ENCODE results near the gene ACSL1.

ACSL1 gene

DNA sequence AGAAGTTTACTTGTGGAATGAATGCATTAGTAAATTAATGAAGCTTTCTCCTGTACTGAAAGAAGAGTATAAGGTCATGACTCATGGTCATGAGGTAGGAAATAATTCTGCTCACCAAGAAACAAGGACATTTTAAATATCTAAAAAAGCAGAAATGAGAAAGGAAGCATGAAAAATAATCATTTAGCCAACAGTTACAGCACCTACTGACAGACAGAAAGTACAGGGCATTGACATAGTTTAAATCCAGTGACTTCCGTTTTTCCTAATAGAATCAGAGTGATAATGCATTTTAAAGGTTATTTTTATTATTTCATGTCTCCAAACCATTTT, 30.5 kb upstream of the ACSL1 start:
- Histone ChIP-seq H3K4me1 (ENCODE audit: control insufficient read depth, insufficient read depth, low read length) (no peaks in the 10 kb centered on the region), H3K4me3 (ENCODE audit: low read depth, low read length) (no peak overlapping the region), H3K9me3 (ENCODE audit: control insufficient read depth, insufficient read depth, low read depth, low read length) (no peaks in the 10 kb centered on the region), H3K27ac (ENCODE audit: extremely low read depth, low read depth, low read length) (no peak overlapping the region), H3K36me3 (ENCODE audit: control insufficient read depth in 2 of 2, insufficient read depth in 1 of 2, low read length in 2 of 2) (no peaks in the 10 kb centered on the region)
- no peak for TF ChIP-seq ZNF223 (tag by site-specific recombination; IDR thresholded peaks at IDR 0.05)
- TF ChIP-seq KLF10 (tag by site-specific recombination; IDR thresholded peaks at IDR 0.05), result no peak
- TF ChIP-seq ZNF302 (tag by site-specific recombination; IDR thresholded peaks at IDR 0.05; ENCODE audit: low read depth), result no peak
- TF ChIP-seq ZNF121 (tag by site-specific recombination; IDR thresholded peaks at IDR 0.05), result no peak
- no peak for TF ChIP-seq RBAK (tag by site-specific recombination; IDR thresholded peaks at IDR 0.05)
- TF ChIP-seq, protein P1, sequence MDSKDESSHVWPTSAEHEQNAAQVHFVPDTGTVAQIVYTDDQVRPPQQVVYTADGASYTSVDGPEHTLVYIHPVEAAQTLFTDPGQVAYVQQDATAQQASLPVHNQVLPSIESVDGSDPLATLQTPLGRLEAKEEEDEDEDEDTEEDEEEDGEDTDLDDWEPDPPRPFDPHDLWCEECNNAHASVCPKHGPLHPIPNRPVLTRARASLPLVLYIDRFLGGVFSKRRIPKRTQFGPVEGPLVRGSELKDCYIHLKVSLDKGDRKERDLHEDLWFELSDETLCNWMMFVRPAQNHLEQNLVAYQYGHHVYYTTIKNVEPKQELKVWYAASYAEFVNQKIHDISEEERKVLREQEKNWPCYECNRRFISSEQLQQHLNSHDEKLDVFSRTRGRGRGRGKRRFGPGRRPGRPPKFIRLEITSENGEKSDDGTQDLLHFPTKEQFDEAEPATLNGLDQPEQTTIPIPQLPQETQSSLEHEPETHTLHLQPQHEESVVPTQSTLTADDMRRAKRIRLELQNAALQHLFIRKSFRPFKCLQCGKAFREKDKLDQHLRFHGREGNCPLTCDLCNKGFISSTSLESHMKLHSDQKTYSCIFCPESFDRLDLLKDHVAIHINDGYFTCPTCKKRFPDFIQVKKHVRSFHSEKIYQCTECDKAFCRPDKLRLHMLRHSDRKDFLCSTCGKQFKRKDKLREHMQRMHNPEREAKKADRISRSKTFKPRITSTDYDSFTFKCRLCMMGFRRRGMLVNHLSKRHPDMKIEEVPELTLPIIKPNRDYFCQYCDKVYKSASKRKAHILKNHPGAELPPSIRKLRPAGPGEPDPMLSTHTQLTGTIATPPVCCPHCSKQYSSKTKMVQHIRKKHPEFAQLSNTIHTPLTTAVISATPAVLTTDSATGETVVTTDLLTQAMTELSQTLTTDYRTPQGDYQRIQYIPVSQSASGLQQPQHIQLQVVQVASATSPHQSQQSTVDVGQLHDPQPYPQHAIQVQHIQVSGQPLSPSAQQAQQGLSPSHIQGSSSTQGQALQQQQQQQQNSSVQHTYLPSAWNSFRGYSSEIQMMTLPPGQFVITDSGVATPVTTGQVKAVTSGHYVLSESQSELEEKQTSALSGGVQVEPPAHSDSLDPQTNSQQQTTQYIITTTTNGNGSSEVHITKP (tag by site-specific recombination; IDR thresholded peaks at IDR 0.05), result no peak
- TF ChIP-seq ZNF148 (tag by site-specific recombination; IDR thresholded peaks at IDR 0.05; ENCODE audit: borderline replicate concordance), result no peak
- ChIA-PET CTCF (no interaction called here), POLR2A (no interaction called here)

DNA sequence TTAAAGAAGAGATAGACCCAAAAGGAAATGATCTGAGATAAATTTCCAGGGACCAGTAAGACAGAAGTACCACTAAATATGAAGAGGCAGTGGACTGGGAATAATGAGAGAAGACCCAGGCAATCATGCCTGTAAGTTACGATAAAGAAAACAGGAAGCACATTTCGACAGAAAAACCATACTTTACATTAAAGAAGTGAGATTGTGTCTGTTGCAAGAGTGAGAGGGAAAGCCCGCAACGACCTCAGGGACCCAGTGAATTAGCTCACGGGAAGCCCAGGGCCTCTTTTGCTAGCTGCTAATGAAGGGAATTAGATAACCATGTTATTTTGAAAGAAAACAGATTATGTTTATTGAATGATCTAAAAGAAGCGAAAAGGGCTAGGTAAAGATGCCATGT, 28.9 kb upstream of the ACSL1 start:
- TF ChIP-seq ZNF416 (tag by site-specific recombination; IDR thresholded peaks at IDR 0.05) (no peak), ZNF776 (tag by site-specific recombination; IDR thresholded peaks at IDR 0.05; ENCODE audit: borderline replicate concordance) (no peak), SALL2 (tag by site-specific recombination; IDR thresholded peaks at IDR 0.05; ENCODE audit: borderline replicate concordance) (no peak), IKZF3 (tag by site-specific recombination; IDR thresholded peaks at IDR 0.05) (no peak), SETDB1 (IDR thresholded peaks at IDR 0.05; ENCODE audit: insufficient read length, low read length) (no peak)
- CTCF ChIA-PET, result interaction anchor here (0.6 to 0.7 kb wide), 2 partner anchors 165 to 1694 kb away, joined by 3 read pairs; no protein-coding TSS in a partner anchor
- POLR2A ChIA-PET, result no interaction called here
- H3K9me3 ChIP-seq (ENCODE audit: control insufficient read depth, insufficient read depth, low read depth, low read length), result no peaks in the 10 kb centered on the region
- no peaks in the 10 kb centered on the region for H3K4me1 ChIP-seq (ENCODE audit: control insufficient read depth, insufficient read depth, low read length)
- no peaks in the 10 kb centered on the region for H3K36me3 ChIP-seq (ENCODE audit: control insufficient read depth in 2 of 2, insufficient read depth in 1 of 2, low read length in 2 of 2)
- H3K4me3 ChIP-seq (ENCODE audit: low read depth, low read length), result no peak overlapping the region
- H3K27ac ChIP-seq (ENCODE audit: extremely low read depth, low read depth, low read length), result no peak overlapping the region

DNA sequence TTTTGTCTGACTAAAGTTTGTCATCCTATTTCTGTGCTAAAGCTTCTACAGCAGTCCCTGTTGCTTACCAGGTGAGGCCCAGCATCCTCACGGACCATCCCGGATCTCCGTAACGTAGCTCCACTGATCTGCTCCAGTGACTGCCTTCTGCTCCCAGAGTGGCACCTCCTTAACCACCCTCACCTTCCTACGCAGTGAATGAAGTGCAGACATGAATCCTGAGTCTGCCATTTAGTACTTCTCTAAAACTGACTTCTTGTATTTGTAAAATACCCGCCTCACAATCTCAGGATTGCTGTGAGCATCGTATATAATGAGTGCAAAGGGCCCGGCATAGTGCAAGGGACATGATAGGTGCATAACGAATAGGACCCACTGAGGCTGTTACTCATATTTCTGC, 27.7 kb upstream of the ACSL1 start:
- POLR2A ChIA-PET, result no interaction called here
- no peak overlapping the region for H3K4me3 ChIP-seq (ENCODE audit: low read depth, low read length)
- no peaks in the 10 kb centered on the region for H3K36me3 ChIP-seq (ENCODE audit: control insufficient read depth in 2 of 2, insufficient read depth in 1 of 2, low read length in 2 of 2)
- CTCF ChIA-PET, result no interaction called here
- no peaks in the 10 kb centered on the region for H3K4me1 ChIP-seq (ENCODE audit: control insufficient read depth, insufficient read depth, low read length)
- no peak overlapping the region for H3K27ac ChIP-seq (ENCODE audit: extremely low read depth, low read depth, low read length)
- no peaks in the 10 kb centered on the region for H3K9me3 ChIP-seq (ENCODE audit: control insufficient read depth, insufficient read depth, low read depth, low read length)
- TF ChIP-seq, protein P2, sequence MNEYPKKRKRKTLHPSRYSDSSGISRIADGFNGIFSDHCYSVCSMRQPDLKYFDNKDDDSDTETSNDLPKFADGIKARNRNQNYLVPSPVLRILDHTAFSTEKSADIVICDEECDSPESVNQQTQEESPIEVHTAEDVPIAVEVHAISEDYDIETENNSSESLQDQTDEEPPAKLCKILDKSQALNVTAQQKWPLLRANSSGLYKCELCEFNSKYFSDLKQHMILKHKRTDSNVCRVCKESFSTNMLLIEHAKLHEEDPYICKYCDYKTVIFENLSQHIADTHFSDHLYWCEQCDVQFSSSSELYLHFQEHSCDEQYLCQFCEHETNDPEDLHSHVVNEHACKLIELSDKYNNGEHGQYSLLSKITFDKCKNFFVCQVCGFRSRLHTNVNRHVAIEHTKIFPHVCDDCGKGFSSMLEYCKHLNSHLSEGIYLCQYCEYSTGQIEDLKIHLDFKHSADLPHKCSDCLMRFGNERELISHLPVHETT (tag by site-specific recombination; IDR thresholded peaks at IDR 0.05), result no peak
- TF ChIP-seq ZNF555 (tag by site-specific recombination; conservative IDR thresholded peaks at IDR 0.05), result no peak
- no peak for TF ChIP-seq ZNF146 (tag by site-specific recombination; IDR thresholded peaks at IDR 0.05)
- TF ChIP-seq ZBTB20 (tag by site-specific recombination; IDR thresholded peaks at IDR 0.05), result no peak
- TF ChIP-seq, protein P3, sequence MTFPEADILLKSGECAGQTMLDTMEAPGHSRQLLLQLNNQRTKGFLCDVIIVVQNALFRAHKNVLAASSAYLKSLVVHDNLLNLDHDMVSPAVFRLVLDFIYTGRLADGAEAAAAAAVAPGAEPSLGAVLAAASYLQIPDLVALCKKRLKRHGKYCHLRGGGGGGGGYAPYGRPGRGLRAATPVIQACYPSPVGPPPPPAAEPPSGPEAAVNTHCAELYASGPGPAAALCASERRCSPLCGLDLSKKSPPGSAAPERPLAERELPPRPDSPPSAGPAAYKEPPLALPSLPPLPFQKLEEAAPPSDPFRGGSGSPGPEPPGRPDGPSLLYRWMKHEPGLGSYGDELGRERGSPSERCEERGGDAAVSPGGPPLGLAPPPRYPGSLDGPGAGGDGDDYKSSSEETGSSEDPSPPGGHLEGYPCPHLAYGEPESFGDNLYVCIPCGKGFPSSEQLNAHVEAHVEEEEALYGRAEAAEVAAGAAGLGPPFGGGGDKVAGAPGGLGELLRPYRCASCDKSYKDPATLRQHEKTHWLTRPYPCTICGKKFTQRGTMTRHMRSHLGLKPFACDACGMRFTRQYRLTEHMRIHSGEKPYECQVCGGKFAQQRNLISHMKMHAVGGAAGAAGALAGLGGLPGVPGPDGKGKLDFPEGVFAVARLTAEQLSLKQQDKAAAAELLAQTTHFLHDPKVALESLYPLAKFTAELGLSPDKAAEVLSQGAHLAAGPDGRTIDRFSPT (tag by site-specific recombination; IDR thresholded peaks at IDR 0.05), result no peak
- no peak for TF ChIP-seq KLF8 (tag by site-specific recombination; IDR thresholded peaks at IDR 0.05)
- no peak for TF ChIP-seq ZNF629 (tag by site-specific recombination; IDR thresholded peaks at IDR 0.05)
- TF ChIP-seq ZFP41 (tag by site-specific recombination; IDR thresholded peaks at IDR 0.05; ENCODE audit: borderline replicate concordance), result no peak
- TF ChIP-seq ZNF521 (tag by site-specific recombination; IDR thresholded peaks at IDR 0.05), result no peak

Measured in HEK293 (cell line).